OCI-LY7 (cell line): Measurements from ENCODE around the gene MIER3. TPM values are rescaled to one million over a fixed set of nuclear protein-coding genes. Genes with fewer than 3 reads are reported as not detected.

Source experiments
- BruUV-seq: library from RNA; stranded (reverse); fragments of 400-500 nt; replicated peaks from 2 replicates; lab custom pipeline; 2021; lab: Mats Ljungman, UMichigan
- CTCF ChIA-PET: fragments of 300-600 bp; sonication (Branson Sonifier 250); formaldehyde crosslinking; loops from one replicate; lab custom pipeline; 2022; ENCODE audit warnings: antibody characterized with exemption; ENCODE audit not compliant: unreplicated experiment; lab: Charles Lee
- POLR2A ChIA-PET: fragments of 300-600 bp; sonication (Branson Sonifier 250); formaldehyde crosslinking; loops from one replicate; lab custom pipeline; 2022; ENCODE audit warnings: antibody characterized with exemption; lab: Charles Lee
- DNase-seq: peaks from one replicate; pipeline ENCODE4 v3.0.0-alpha.2; 2015; ENCODE audit warnings: low spot score
- H2AFZ ChIP-seq: fragments of 200-600 bp; sonication (generic), shearing (Covaris generic); 2 replicates; pipeline ENCODE4 v1.6.1; 2014; ENCODE audit warnings: mild to moderate bottlenecking, antibody characterized with exemption, low read length, moderate library complexity
- H3K27ac ChIP-seq: fragments of 200-600 bp; sonication (generic); 2 replicates; pipeline ENCODE4 v1.5.1; 2014; ENCODE audit warnings: mixed run types, low read depth, mild to moderate bottlenecking, moderate library complexity, low read length, inconsistent platforms; ENCODE audit not compliant: poor library complexity, severe bottlenecking
- H3K36me3 ChIP-seq: fragments of 200-600 bp; sonication (generic); 2 replicates; pipeline ENCODE4 v1.6.1; 2014; ENCODE audit warnings: mild to moderate bottlenecking, antibody characterized with exemption, low read length, moderate library complexity, mixed read lengths; ENCODE audit not compliant: insufficient read depth
- H3K4me1 ChIP-seq: fragments of 200-600 bp; sonication (generic); 2 replicates; pipeline ENCODE4 v1.5.1; 2014; ENCODE audit warnings: mild to moderate bottlenecking, low read length; ENCODE audit not compliant: insufficient read depth, poor library complexity, severe bottlenecking
- H3K4me2 ChIP-seq: fragments of 200-600 bp; sonication (generic); 2 replicates; pipeline ENCODE4 v1.6.1; 2014; ENCODE audit warnings: mild to moderate bottlenecking, low read length
- H3K4me3 ChIP-seq: fragments of 200-600 bp; sonication (generic); 2 replicates; pipeline ENCODE4 v1.5.1; 2014; ENCODE audit warnings: mild to moderate bottlenecking, low read depth, low read length; ENCODE audit not compliant: poor library complexity, severe bottlenecking
- H3K79me2 ChIP-seq: fragments of 200-600 bp; sonication (generic); 2 replicates; pipeline ENCODE4 v1.6.1; 2016; ENCODE audit warnings: low read depth, mild to moderate bottlenecking, low read length, moderate library complexity, mixed read lengths; ENCODE audit not compliant: insufficient read depth
- H3K9me2 ChIP-seq: fragments of 200-600 bp; sonication (generic); 2 replicates; pipeline ENCODE4 v1.6.1; 2016; ENCODE audit warnings: mild to moderate bottlenecking, low read length, mixed read lengths; ENCODE audit not compliant: insufficient read depth
- H3K9me3 ChIP-seq: fragments of 200-600 bp; sonication (generic); 2 replicates; pipeline ENCODE4 v1.6.1; 2014; ENCODE audit warnings: mild to moderate bottlenecking, mixed run types, low read length, mixed read lengths
- H4K20me1 ChIP-seq: fragments of 200-600 bp; sonication (generic); 2 replicates; pipeline ENCODE4 v1.6.1; 2014; ENCODE audit warnings: mild to moderate bottlenecking, antibody characterized with exemption, low read length, moderate library complexity, mixed read lengths; ENCODE audit not compliant: insufficient read depth
- EZH2phosphoT487 ChIP-seq: fragments of 200-600 bp; sonication (generic); IDR thresholded peaks from 2 replicates; pipeline ENCODE4 v1.6.1; 2018; ENCODE audit warnings: low read depth, borderline replicate concordance, mild to moderate bottlenecking, mixed run types, antibody characterized with exemption, low read length, moderate library complexity, mixed read lengths
- intact Hi-C: fragments of 100-400 bp; cut with micrococcal nuclease; formaldehyde crosslinking; loops from one replicate; pipeline ENCODE4 v1.10.0; 2022; ENCODE audit not compliant: unreplicated experiment
- total RNA-seq, 2 experiments: library from RNA; depleted of rRNA in 1 of 2; stranded (reverse); fragments of >200 nt in 1 of 2; shearing (Covaris generic) in 1 of 2; gene quantifications; 2 replicates each; pipeline ENCODE4 v1.2.3, GENCODE V29; 2014 to 2022
- TF ChIP-seq, protein P1 (sequence below): fragments of 200-600 bp; sonication (generic); conservative IDR thresholded peaks from 2 replicates; pipeline ENCODE4 v1.5.1; 2014; ENCODE audit warnings: mild to moderate bottlenecking, antibody characterized with exemption, low read length, moderate library complexity, mixed read lengths

Gene MIER3
- total RNA-seq, 2 experiments from 2014 or later = 12.6 to 29.2 TPM

DNA sequence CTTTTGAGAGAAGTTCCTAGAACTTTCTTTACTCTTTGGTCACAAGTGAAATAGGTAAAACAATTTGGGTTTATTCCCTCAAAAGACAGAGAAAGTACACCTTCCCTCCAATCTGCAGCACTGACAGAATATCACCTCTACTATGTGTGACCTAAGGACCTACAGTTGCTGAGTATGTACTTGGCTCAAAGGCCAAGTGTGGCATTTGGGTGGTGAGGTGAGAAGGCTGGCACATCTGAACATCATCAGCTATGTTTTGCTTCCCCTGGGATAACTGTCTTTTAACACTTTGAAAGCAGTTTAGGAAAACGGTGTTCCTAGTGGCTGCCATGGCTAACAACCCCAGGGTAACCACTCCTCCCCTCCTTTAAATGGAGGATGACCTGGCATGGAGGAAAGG, 17.6 kb downstream of the MIER3 start:
- BruUV-seq = no TSS peak
- intact Hi-C loops = no loop called here
- no peaks in the 10 kb centered on the region for H3K79me2 ChIP-seq
- H3K4me2 ChIP-seq = no peak overlapping the region
- no peak overlapping the region for H3K4me3 ChIP-seq
- no peaks in the 10 kb centered on the region for H4K20me1 ChIP-seq
- H3K9me3 ChIP-seq = no peaks in the 10 kb centered on the region
- no peaks in the 10 kb centered on the region for H3K4me1 ChIP-seq
- CTCF ChIA-PET = no interaction called here
- no peaks in the 10 kb centered on the region for H3K9me2 ChIP-seq
- TF ChIP-seq EZH2phosphoT487 = no peak
- TF ChIP-seq, protein P1, sequence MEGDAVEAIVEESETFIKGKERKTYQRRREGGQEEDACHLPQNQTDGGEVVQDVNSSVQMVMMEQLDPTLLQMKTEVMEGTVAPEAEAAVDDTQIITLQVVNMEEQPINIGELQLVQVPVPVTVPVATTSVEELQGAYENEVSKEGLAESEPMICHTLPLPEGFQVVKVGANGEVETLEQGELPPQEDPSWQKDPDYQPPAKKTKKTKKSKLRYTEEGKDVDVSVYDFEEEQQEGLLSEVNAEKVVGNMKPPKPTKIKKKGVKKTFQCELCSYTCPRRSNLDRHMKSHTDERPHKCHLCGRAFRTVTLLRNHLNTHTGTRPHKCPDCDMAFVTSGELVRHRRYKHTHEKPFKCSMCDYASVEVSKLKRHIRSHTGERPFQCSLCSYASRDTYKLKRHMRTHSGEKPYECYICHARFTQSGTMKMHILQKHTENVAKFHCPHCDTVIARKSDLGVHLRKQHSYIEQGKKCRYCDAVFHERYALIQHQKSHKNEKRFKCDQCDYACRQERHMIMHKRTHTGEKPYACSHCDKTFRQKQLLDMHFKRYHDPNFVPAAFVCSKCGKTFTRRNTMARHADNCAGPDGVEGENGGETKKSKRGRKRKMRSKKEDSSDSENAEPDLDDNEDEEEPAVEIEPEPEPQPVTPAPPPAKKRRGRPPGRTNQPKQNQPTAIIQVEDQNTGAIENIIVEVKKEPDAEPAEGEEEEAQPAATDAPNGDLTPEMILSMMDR = no peak
- H3K36me3 ChIP-seq = peaks cover 95% of the 10 kb centered on the region
- DNase-seq = no peak
- H3K27ac ChIP-seq = no peak overlapping the region
- POLR2A ChIA-PET = no interaction called here
- no peak overlapping the region for H2AFZ ChIP-seq

DNA sequence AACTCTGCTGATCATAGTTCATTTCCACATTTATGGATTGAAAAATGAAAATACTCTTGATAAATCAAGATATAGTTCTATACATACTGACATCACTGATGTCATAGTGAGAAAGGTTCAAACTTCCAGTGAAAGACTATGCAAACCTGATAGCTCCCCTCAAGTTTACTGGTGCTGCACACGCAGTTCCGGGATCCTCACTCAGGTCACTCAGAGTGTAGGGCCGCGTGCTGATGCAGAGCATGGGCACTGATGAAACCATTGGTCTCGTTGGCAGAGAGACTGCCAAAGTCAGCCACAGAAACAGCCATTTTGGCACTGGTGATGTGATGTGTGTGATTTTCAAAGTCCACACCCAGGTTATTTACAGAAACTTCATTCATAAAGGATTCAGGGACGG, 29.0 kb downstream of the MIER3 start:
- Histone ChIP-seq H3K79me2 (no peaks in the 10 kb centered on the region), H2AFZ (no peak overlapping the region), H3K27ac (no peak overlapping the region), H3K9me2 (no peaks in the 10 kb centered on the region), H4K20me1 (no peaks in the 10 kb centered on the region), H3K4me2 (no peak overlapping the region), H3K36me3 (peaks cover 88% of the 10 kb centered on the region), H3K4me1 (no peaks in the 10 kb centered on the region), H3K4me3 (no peak overlapping the region), H3K9me3 (no peaks in the 10 kb centered on the region)
- intact Hi-C loops = no loop called here
- CTCF ChIA-PET = no interaction called here
- POLR2A ChIA-PET = interaction anchor here (0.7 kb wide), 1 partner anchor 9 kb away, joined by 3 read pairs; no protein-coding TSS in a partner anchor
- DNase-seq = no peak
- BruUV-seq = no TSS peak
- no peak for TF ChIP-seq EZH2phosphoT487
- TF ChIP-seq, protein P1 = no peak

DNA sequence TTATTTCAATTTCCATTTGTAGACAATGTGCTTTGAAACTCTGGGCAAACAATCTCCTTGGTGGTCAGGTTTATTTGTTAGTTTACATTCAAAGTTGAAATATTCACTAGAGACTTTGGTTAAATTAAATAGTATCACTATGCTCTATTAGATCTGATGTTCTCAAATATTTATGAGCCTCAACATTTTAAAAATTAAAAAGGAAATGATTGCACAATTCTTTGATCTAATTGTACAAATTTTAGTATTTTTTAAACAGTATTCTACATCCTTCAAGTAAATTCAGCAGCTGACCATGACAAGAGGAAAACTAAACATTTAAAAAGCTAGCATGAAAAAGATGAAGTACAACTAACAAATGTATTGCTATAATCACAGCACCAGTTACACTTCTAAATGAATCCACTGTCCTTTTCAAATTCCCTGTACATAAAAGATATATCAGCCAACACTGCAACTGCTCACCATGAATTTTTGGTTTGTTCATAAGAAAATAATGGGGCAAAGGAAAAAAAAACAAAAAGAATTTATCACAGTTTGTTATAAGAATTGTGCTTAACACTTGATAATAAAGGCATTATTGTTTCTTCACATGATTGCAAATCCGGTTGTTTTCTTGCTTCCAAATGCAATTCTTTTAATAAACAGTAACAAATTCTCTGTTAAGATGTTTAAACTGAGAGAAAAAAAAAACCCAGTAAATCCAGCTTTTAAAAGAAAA, 31.8 kb downstream of the MIER3 start:
- H3K27ac ChIP-seq = no peak overlapping the region
- no peak overlapping the region for H3K4me3 ChIP-seq
- H3K9me2 ChIP-seq = no peaks in the 10 kb centered on the region
- no peak for DNase-seq
- H3K9me3 ChIP-seq = no peaks in the 10 kb centered on the region
- H3K79me2 ChIP-seq = no peaks in the 10 kb centered on the region
- no peak for TF ChIP-seq EZH2phosphoT487
- TF ChIP-seq, protein P1 = no peak
- no peaks in the 10 kb centered on the region for H4K20me1 ChIP-seq
- ChIA-PET CTCF (no interaction called here), POLR2A (interaction anchor here (0.6 to 2.1 kb wide), 6 partner anchors 9 to 1106 kb away, joined by 3 to 18 read pairs (median 4); no protein-coding TSS in a partner anchor)
- BruUV-seq = TSS peak; percentile 25
- intact Hi-C loops = no loop called here
- H3K4me1 ChIP-seq = no peaks in the 10 kb centered on the region
- H2AFZ ChIP-seq = no peak overlapping the region
- no peak overlapping the region for H3K4me2 ChIP-seq
- peaks cover 61% of the 10 kb centered on the region for H3K36me3 ChIP-seq
